HG03039 (cell line): ENCODE data around the gene LMBRD1.
"Not testable (repeated sequence)": the region's sequence is repeated elsewhere in the genome, so short reads cannot be mapped to it uniquely, and the experiment has no call there.

ENCODE experiments used
- ATAC-seq: cut with Tn5 transposase; IDR thresholded peaks from one replicate; pipeline ENCODE4 v1.9.1; 2021; ENCODE audit warnings: mild to moderate bottlenecking, moderate library complexity; ENCODE audit not compliant: unreplicated experiment

Gene LMBRD1

GRCh38 chr6:69756366-69756765 is 40.4 kb downstream of the LMBRD1 start:
- no peak for ATAC-seq

- ATAC-seq, result no peak
Observed at GRCh38 chr6:69735027-69735426, 61.8 kb downstream of the LMBRD1 start.

GRCh38 chr6:69732640-69733039 is 64.2 kb downstream of the LMBRD1 start:
- ATAC-seq, result peak; percentile 70

- no peak for ATAC-seq
Observed at GRCh38 chr6:69732045-69732444, 64.8 kb downstream of the LMBRD1 start.

- no peak for ATAC-seq
Observed at GRCh38 chr6:69729870-69730449, 66.8 kb downstream of the LMBRD1 start.

- no peak for ATAC-seq
Observed at GRCh38 chr6:69722683-69723082, 74.1 kb downstream of the LMBRD1 start.

- ATAC-seq, result no peak
Observed at GRCh38 chr6:69719602-69720193, 77.1 kb downstream of the LMBRD1 start.

GRCh38 chr6:69706724-69707123 is 90.1 kb downstream of the LMBRD1 start:
- ATAC-seq, result no peak

- ATAC-seq, result no peak
Observed at GRCh38 chr6:69705954-69706353, 90.9 kb downstream of the LMBRD1 start.

- no peak for ATAC-seq
Observed at GRCh38 chr6:69704916-69705315, 91.9 kb downstream of the LMBRD1 start.

- ATAC-seq, result no peak
Observed at GRCh38 chr6:69699655-69700054, 97.2 kb downstream of the LMBRD1 start.

GRCh38 chr6:69696273-69696672 is 100.5 kb downstream of the LMBRD1 start:
- peak; percentile 65 for ATAC-seq

GRCh38 chr6:69693762-69694161 is 103.0 kb downstream of the LMBRD1 start:
- no peak for ATAC-seq

- no peak for ATAC-seq
Observed at GRCh38 chr6:69690986-69691385, 105.8 kb downstream of the LMBRD1 start.

GRCh38 chr6:69680302-69680701 is 116.5 kb downstream of the LMBRD1 start:
- ATAC-seq, result no peak

- ATAC-seq, result no peak
Observed at GRCh38 chr6:69673298-69673697, 123.5 kb downstream of the LMBRD1 start.

- ATAC-seq, result no peak
Observed at GRCh38 chr6:69668916-69669315, 127.9 kb downstream of the LMBRD1 start.

- not testable (repeated sequence) for ATAC-seq
Observed at GRCh38 chr6:69666779-69667178, 130.0 kb downstream of the LMBRD1 start.

GRCh38 chr6:69665437-69665836 is 131.4 kb downstream of the LMBRD1 start:
- no peak for ATAC-seq

GRCh38 chr6:69664551-69664950 is 132.3 kb downstream of the LMBRD1 start:
- ATAC-seq, result no peak

GRCh38 chr6:69663215-69663614 is 133.6 kb downstream of the LMBRD1 start:
- peak; percentile 51 for ATAC-seq

GRCh38 chr6:69650703-69651102 is 146.1 kb downstream of the LMBRD1 start:
- ATAC-seq, result no peak

- no peak for ATAC-seq
Observed at GRCh38 chr6:69647726-69648125, 149.1 kb downstream of the LMBRD1 start.
